ENCODE measurements around the gene PES1. TPM values are rescaled to one million over a fixed set of nuclear protein-coding genes. Genes with fewer than 3 reads are reported as not detected.

PES1 gene
- total RNA-seq, 4 donors from 2014 or later = 26.0 to 69.5 (median 36.4) TPM

GRCh38 chr22:30614268-30614667 lies 22.6 kb upstream of the PES1 start:
- TF ChIP-seq, protein P1, sequence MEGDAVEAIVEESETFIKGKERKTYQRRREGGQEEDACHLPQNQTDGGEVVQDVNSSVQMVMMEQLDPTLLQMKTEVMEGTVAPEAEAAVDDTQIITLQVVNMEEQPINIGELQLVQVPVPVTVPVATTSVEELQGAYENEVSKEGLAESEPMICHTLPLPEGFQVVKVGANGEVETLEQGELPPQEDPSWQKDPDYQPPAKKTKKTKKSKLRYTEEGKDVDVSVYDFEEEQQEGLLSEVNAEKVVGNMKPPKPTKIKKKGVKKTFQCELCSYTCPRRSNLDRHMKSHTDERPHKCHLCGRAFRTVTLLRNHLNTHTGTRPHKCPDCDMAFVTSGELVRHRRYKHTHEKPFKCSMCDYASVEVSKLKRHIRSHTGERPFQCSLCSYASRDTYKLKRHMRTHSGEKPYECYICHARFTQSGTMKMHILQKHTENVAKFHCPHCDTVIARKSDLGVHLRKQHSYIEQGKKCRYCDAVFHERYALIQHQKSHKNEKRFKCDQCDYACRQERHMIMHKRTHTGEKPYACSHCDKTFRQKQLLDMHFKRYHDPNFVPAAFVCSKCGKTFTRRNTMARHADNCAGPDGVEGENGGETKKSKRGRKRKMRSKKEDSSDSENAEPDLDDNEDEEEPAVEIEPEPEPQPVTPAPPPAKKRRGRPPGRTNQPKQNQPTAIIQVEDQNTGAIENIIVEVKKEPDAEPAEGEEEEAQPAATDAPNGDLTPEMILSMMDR (IDR thresholded peaks at IDR 0.05; ENCODE audit: low read depth) = no peak

- TF ChIP-seq, protein P1 (IDR thresholded peaks at IDR 0.05; ENCODE audit: low read depth) = no peak
Measured at GRCh38 chr22:30612789-30613188, 21.1 kb upstream of the PES1 start.

GRCh38 chr22:30611197-30611596 lies 19.5 kb upstream of the PES1 start:
- TF ChIP-seq, protein P1 (IDR thresholded peaks at IDR 0.05; ENCODE audit: low read depth) = no peak

DNA sequence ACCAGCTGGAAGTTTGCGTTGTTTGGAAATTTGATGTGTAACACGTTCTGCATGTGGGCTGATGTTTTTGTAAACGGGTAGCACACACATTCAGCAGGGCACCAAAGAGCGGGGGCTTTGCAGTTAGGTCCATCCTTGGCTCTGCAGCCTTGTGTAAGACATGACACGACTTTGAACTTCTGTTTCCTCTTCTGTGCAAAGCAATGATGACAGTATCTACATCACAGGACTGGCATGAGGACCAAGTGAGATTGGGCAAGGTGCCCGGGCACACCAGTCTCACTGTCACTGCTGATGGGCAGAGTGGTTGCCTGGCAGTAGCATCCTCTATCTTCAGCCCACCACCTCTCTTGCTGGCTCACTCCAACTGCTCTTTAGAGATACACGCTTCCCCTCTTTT lies 18.6 kb upstream of the PES1 start:
- TF ChIP-seq, protein P1 (IDR thresholded peaks at IDR 0.05; ENCODE audit: low read depth) = no peak

- TF ChIP-seq, protein P1 (IDR thresholded peaks at IDR 0.05; ENCODE audit: low read depth) = no peak
Measured at GRCh38 chr22:30609260-30610185, 17.8 kb upstream of the PES1 start.

DNA sequence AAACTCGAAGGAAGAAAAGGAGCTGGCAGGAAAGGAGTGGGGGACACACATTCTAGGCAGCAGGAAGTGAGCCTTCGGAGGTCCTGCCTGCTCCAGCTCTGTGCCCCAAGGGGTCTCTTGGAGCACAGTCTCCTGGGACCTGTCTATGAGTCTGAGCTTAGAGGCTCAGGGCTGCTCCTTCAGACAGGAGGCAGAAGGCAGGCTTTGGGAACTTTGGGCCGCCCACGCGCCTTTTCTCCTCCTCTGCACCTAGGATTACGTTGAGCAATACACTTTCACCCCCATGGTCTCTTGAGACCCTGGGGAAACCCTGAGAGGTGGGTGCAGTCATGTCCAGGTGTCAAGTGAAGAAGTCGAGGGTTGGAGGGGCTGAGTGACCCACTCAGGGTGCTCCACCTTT lies 16.2 kb upstream of the PES1 start:
- TF ChIP-seq, protein P1 (IDR thresholded peaks at IDR 0.05; ENCODE audit: low read depth) = no peak

DNA sequence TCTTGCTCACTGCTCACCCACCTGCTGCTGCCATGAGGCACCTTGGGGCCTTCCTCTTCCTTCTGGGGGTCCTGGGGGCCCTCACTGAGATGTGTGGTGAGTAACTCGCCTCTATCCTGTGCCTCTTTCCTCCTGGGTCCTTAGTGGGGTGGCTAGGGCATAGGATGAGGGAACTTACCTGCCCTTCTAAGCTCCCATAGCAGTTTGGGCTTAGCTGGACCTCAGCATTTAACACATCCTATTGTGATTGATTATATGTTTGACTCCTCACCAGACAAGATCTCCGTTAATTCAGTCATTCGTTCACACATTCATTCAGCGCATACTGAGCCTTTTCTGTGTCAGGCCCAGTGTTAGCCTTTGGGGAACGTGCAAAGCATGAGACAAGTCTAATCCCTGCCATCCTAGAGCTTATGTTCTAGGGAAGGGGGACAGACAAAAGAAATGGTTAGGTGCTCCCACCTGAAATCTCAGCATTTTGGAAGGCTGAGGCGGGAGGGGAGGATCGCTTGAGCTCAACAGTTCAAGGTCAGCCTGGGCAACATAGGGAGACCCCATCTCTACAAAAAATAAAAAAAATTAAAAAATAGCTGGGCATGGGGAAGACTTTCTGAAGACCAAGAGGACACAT lies 15.7 kb upstream of the PES1 start:
- TF ChIP-seq, protein P1 (IDR thresholded peaks at IDR 0.05; ENCODE audit: low read depth) = no peak

All from subcutaneous adipose tissue (tissue), 4 donors.